Measurements from ENCODE around the gene PDILT.

DNA sequence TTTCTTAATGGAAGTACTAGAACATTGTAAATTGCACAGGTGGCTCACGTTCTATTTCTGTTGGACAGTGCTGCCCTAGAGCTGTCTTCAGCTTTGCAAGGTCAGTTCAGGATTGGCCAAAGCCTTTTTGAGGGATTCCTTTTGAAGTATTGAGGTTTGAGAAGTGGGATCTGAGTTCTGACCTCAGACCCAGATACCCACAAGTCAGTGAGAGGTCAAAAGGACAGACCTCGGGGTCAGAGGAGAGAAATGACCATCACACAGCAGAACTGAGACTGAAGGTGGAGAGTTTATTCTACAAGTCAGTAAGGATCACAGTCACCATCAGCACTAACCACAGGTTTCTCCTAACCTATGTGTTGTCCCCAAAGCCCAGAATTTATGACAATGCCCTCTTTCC, 6.5 kb upstream of the PDILT start:
- TF ChIP-seq POLR2A (IDR thresholded peaks at IDR 0.05) = no peak
- TF ChIP-seq, protein P1, sequence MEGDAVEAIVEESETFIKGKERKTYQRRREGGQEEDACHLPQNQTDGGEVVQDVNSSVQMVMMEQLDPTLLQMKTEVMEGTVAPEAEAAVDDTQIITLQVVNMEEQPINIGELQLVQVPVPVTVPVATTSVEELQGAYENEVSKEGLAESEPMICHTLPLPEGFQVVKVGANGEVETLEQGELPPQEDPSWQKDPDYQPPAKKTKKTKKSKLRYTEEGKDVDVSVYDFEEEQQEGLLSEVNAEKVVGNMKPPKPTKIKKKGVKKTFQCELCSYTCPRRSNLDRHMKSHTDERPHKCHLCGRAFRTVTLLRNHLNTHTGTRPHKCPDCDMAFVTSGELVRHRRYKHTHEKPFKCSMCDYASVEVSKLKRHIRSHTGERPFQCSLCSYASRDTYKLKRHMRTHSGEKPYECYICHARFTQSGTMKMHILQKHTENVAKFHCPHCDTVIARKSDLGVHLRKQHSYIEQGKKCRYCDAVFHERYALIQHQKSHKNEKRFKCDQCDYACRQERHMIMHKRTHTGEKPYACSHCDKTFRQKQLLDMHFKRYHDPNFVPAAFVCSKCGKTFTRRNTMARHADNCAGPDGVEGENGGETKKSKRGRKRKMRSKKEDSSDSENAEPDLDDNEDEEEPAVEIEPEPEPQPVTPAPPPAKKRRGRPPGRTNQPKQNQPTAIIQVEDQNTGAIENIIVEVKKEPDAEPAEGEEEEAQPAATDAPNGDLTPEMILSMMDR (IDR thresholded peaks at IDR 0.05) = no peak

All from thyroid gland (tissue), 4 donors.